Thoracic aorta (tissue), 2 donors: ENCODE data around the gene PWWP2B. TPM values are rescaled to one million over a fixed set of nuclear protein-coding genes. Genes with fewer than 3 reads are reported as not detected.

Experiments used
- ATAC-seq: fragments of 150-250 bp; one replicate; pipeline ENCODE4 v1.8.0; 2017; ENCODE audit warnings: low read depth; ENCODE audit not compliant: insufficient number of reproducible peaks, low FRiP score
- DNase-seq: peaks from one replicate; pipeline ENCODE4 v3.0.0-alpha.2; 2020; ENCODE audit warnings: low spot score
- H3K27ac ChIP-seq, 2 donors: fragments of 200-600 bp; sonication (generic); 1 replicate in 1 of 2; 2 replicates in 1 of 2; pipeline ENCODE4 v1.5.1; 2016; ENCODE audit warnings: mild to moderate bottlenecking in 2 of 2, moderate library complexity in 2 of 2
- H3K27me3 ChIP-seq: fragments of 200-600 bp; sonication (generic); replicated peaks from 2 replicates; pipeline ENCODE4 v1.6.0; 2016; ENCODE audit warnings: mild to moderate bottlenecking; ENCODE audit not compliant: insufficient read depth
- H3K36me3 ChIP-seq: fragments of 200-600 bp; sonication (generic); one replicate; pipeline ENCODE4 v1.5.1; 2016
- H3K4me1 ChIP-seq, 2 donors: fragments of 200-600 bp; sonication (generic); 1 replicate in 1 of 2; 2 replicates in 1 of 2; pipeline versions ENCODE4 v1.5.1 to v1.6.0; 2016; ENCODE audit warnings: low read depth in 2 of 2, mild to moderate bottlenecking in 1 of 2; ENCODE audit not compliant: control insufficient read depth in 1 of 2
- H3K4me3 ChIP-seq: fragments of 200-600 bp; sonication (generic); 2 replicates; pipeline ENCODE4 v1.5.1; 2016; ENCODE audit warnings: mild to moderate bottlenecking
- H3K9me3 ChIP-seq: fragments of 200-600 bp; sonication (generic); 2 replicates; pipeline ENCODE4 v1.5.1; 2016
- total RNA-seq, 2 donors: library from RNA; depleted of rRNA; stranded (reverse); fragments of >200 nt; gene quantifications; one replicate each; pipeline versions ENCODE4 v1.1.0 to v1.2.3, GENCODE V29; 2016
- TF ChIP-seq, protein P1 (sequence below): fragments of 200-600 bp; sonication (generic); IDR thresholded peaks from one replicate; pipeline ENCODE4 v1.5.1; 2019; ENCODE audit warnings: antibody characterized with exemption

The PWWP2B gene
- total RNA-seq, 2 donors from 2014 or later, result 5.3 to 7.8 TPM

DNA sequence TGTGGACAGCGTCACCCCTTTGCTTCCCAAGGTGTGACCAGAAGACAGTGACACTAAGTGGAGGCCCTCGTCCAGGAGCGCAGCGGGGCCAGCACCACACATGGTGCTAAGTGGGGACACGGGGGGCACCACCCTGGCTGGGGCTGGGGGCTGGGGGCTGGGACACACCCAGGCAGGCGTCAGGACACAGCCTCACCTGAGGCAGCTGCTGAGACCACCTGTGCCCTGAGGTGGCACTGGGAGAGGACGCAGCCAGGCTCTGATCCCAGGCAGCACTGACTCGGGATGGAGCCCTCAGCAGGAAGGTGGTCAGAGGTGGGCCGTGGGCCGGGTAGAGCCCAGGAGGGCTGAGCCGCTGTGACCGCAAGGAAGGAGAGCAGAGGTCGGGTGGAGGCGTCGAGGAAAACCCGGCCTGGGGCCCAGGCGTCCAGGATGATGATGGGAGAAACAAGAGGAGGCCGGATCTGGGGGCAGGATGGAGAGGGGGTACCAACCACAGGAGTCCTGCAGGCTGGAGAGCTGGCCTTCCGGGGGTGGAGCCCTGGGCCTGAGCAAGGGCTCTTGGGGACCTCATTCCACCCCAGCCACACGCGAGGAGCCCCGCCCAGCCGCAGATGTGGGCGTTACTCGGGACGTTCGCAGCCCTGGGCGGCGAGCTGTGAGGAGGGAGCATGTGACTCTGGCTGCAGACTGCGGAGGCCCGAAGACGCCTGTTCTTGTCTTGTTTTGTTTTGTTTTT is 42.5 kb upstream of the PWWP2B start:
- TF ChIP-seq, protein P1, sequence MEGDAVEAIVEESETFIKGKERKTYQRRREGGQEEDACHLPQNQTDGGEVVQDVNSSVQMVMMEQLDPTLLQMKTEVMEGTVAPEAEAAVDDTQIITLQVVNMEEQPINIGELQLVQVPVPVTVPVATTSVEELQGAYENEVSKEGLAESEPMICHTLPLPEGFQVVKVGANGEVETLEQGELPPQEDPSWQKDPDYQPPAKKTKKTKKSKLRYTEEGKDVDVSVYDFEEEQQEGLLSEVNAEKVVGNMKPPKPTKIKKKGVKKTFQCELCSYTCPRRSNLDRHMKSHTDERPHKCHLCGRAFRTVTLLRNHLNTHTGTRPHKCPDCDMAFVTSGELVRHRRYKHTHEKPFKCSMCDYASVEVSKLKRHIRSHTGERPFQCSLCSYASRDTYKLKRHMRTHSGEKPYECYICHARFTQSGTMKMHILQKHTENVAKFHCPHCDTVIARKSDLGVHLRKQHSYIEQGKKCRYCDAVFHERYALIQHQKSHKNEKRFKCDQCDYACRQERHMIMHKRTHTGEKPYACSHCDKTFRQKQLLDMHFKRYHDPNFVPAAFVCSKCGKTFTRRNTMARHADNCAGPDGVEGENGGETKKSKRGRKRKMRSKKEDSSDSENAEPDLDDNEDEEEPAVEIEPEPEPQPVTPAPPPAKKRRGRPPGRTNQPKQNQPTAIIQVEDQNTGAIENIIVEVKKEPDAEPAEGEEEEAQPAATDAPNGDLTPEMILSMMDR, result no peak
- no peak overlapping the region for H3K27ac ChIP-seq
- H3K9me3 ChIP-seq, result no peaks in the 10 kb centered on the region
- H3K27me3 ChIP-seq, result no peaks in the 10 kb centered on the region
- no peaks in the 10 kb centered on the region for H3K36me3 ChIP-seq
- no peak for DNase-seq
- ATAC-seq, result no peak
- no peak overlapping the region for H3K4me3 ChIP-seq
- H3K4me1 ChIP-seq, result no peaks in the 10 kb centered on the region

DNA sequence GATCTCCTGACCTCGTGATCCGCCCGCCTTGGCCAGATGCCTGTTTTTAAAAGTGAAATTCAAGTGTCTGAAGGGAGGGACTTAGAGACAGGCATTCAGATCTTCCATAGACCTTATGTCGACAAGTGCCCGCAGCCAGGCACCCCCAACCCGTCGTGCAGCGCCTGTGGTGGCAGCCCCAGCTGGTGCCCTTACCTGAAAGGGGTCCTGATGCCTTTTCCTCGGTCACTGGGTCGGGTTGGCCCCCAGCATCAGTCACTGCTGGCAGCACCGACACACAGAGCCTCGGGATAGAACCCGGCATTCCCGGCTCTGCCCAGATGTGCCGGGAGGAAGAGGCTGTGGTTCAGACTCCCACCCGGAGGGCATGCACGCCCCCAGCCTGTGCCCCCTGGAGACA is 41.7 kb upstream of the PWWP2B start:
- no peak overlapping the region for H3K27ac ChIP-seq
- H3K36me3 ChIP-seq, result no peaks in the 10 kb centered on the region
- H3K4me1 ChIP-seq, result no peaks in the 10 kb centered on the region
- ATAC-seq (no peak), DNase-seq (no peak)
- TF ChIP-seq, protein P1, result no peak
- no peaks in the 10 kb centered on the region for H3K9me3 ChIP-seq
- no peaks in the 10 kb centered on the region for H3K27me3 ChIP-seq
- H3K4me3 ChIP-seq, result no peak overlapping the region

DNA sequence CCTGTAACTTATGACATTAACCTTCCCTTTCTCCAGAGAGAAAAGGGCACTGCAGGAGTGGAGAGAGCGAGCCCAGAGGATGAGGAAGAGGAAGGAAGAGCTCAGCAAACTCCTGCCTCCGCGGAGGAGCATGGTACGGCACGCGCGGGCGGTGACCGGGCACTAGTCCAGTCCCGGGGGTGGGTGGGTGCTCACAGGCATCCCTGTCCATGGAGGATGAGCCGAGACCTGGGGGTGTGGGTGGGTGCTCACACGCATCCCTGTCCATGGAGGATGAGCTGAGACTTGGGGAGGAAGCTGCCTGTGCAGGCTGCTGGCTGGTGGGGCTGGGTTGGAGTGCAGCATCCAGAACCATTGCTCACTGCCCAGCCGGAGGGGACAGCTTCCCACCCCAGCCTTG is 41.2 kb upstream of the PWWP2B start:
- no peaks in the 10 kb centered on the region for H3K4me1 ChIP-seq
- TF ChIP-seq, protein P1, result no peak
- no peak for DNase-seq
- no peak overlapping the region for H3K27ac ChIP-seq
- no peaks in the 10 kb centered on the region for H3K27me3 ChIP-seq
- no peak overlapping the region for H3K4me3 ChIP-seq
- H3K9me3 ChIP-seq, result no peaks in the 10 kb centered on the region
- ATAC-seq, result no peak
- no peaks in the 10 kb centered on the region for H3K36me3 ChIP-seq

DNA sequence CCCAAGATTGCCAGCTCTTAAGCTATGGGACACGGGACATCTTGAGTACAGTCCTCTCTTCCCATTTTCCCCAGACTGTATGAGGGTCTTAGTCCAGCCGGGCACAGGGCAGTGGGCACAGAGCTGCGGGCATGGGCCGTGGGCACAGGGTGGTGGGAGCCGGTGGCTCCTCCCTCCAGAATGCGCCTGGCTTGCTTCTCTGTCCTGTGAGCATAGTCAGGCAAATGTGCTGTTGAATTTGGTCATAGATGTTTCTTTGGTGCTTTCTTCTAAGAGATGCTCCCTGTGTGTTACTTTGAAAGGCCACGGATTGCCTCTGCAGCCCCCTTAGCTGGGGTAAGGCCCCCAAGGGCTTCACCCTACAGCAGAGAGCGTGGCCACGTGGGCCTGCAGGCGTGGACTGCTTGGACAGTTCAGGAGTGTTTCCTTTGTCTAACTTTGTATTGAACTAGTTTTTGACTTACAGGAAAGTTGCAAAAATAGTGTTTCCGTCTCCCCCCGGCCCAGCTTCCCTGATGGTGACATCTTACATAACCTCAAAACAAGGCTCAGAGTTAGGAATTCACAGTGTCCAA is 40.3 kb upstream of the PWWP2B start:
- no peaks in the 10 kb centered on the region for H3K4me1 ChIP-seq
- no peak overlapping the region for H3K27ac ChIP-seq
- no peak overlapping the region for H3K4me3 ChIP-seq
- ATAC-seq (no peak), DNase-seq (no peak)
- TF ChIP-seq, protein P1, result no peak
- H3K27me3 ChIP-seq, result no peaks in the 10 kb centered on the region
- no peaks in the 10 kb centered on the region for H3K9me3 ChIP-seq
- no peaks in the 10 kb centered on the region for H3K36me3 ChIP-seq

DNA sequence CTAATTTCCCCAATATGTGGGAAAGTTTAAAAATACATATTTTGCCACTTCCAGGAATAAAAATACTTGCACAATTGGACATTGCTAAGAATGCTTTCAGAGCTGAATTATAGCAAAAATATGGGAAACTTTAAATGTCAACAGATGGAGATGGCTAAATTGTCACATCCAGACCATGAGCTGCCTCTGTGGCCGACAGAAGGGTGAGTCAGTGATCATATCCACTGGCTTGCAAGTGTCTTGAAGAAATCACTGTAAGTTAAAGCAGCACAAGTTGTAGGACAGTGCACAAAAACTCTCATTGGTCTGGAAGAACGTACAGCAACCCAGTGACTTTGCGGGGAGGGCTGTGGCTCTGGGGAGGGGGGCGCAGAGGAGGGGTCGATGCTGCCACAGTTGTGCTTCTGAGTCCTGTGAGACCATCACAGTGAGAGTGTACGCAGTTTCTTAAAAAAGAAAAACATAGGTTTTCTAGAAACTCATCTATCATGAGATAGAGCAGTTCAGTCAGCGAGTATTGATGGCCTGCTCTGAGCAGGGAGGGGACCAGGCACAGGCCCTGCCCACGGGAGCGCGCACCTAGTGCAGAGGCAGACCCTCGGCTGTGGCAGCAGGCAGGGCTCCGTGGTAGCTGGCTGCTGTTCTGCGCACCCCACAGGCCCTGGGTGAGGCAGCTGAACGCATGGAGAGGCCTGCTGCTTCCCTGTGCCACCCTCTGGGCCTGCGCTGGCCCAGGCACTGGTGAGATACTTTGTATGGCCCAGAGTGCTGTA is 39.5 kb upstream of the PWWP2B start:
- TF ChIP-seq, protein P1, result no peak
- H3K4me3 ChIP-seq, result no peak overlapping the region
- no peaks in the 10 kb centered on the region for H3K4me1 ChIP-seq
- no peaks in the 10 kb centered on the region for H3K9me3 ChIP-seq
- ATAC-seq (no peak), DNase-seq (no peak)
- no peaks in the 10 kb centered on the region for H3K27me3 ChIP-seq
- no peaks in the 10 kb centered on the region for H3K36me3 ChIP-seq
- no peak overlapping the region for H3K27ac ChIP-seq
